ENCODE data around the gene TDRD3.
A peak's percentile ranks its signal among the peaks of the same experiment; 100 is the strongest.
"Not testable (repeated sequence)": the region's sequence is repeated elsewhere in the genome, so short reads cannot be mapped to it uniquely, and the experiment has no call there.

The TDRD3 gene

GRCh38 chr13:60398907-60399589, 2.0 kb downstream of the TDRD3 start:
- DNase-seq: no peak

- DNase-seq: no peak
Observed at GRCh38 chr13:60402022-60402421, 5.0 kb downstream of the TDRD3 start.

- DNase-seq: no peak
Observed at GRCh38 chr13:60407095-60407494, 10.1 kb downstream of the TDRD3 start.

DNA sequence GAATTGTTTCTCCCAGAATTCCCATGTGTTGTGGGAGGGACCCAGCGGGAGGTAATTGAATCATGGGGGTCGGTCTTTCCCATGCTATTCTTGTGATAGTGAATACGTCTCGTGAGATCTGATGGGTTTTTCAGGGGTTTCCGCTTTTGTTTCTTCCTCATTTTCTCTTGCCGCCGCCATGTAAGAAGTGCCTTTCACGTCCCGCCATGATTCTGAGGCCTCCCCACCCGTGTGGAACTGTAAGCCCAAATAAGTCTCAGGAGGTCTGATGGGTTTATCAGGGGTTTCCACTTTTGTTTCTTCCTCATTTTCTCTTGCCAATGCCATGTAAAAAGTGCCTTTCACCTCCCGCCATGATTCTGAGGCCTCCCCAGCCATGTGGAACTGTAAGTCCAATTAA, 10.8 kb downstream of the TDRD3 start:
- not testable (repeated sequence) for DNase-seq

GRCh38 chr13:60409574-60410292, 12.7 kb downstream of the TDRD3 start:
- not testable (repeated sequence) for DNase-seq

DNA sequence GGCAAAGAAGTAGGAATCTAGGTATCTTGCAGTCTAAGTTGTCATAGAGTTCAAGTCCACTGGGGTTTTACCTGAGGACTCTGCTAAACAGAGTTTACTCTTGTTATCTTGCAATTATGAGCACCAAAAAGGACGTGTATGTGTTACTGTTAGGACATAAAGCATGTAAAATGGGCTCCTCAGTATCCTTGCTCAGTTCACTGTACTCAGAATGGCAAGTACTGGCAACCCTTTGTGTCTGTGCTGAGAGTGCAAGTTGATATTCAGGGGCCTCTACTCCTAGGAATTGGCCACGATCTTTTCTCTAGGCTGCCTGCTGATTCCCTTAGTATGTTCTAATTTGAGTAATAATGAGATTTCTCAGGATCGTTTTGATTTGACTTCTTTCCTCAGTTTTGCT, 13.3 kb downstream of the TDRD3 start:
- DNase-seq: no peak

DNA sequence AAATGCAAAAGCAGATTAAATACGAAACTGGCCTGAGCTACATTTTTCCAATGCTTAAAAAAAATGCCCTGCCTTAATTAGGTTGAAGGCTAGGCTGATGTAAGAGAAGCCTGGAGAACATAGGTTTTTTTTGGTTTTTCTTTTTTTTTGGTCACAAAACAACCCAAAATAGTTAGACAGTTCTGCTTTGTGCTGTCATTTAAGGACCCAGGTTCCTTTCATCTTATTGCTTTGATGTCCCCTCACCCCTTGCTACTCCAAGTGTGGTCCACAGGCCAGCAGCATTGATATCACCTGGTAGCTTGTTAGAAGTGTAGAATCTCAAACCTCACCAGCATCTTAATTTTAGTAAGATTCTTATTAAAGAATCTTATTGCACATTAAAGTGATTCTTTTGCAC, 14.4 kb downstream of the TDRD3 start:
- DNase-seq: no peak

DNA sequence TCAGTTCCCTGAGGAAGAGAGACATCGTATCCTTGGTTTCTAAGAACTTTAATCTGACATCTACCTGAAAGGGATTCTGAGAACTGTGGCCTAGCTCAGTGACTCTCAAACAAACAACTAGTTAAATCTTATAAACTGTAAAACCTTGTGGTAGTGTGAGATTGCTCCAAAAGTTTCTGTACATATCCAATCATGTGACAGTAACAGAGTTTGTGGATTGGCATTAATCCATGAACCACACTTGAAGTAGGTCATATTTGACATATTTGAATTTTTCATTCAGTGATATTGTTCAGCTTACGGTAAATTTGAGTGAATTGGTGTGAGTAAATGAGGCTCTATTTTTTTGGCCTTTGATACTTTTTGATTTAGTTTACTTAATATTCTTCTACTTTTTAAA, 15.0 kb downstream of the TDRD3 start:
- DNase-seq: no peak

GRCh38 chr13:60412909-60413616, 16.0 kb downstream of the TDRD3 start:
- no peak for DNase-seq

- DNase-seq: no peak
Observed at GRCh38 chr13:60414177-60414576, 17.2 kb downstream of the TDRD3 start.

DNA sequence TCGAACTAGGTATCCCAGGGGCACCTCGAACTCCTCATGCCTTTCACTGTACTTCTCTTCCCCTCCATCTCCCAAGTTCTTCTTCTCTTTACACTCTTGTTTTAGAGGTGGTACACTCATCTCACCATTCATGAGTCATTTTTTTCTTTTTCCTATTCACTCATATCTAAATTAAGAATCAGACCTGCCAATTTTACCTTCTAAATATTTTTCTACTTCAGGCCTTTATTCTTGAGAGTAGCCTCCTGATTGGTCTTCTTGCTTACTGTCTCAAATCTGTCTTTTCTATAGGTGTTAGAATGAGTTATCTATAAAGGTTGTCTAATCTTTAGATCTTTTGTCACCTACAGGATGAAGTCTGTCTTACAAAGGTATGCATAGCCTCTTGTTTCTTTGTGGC, 20.7 kb downstream of the TDRD3 start:
- DNase-seq: no peak

DNA sequence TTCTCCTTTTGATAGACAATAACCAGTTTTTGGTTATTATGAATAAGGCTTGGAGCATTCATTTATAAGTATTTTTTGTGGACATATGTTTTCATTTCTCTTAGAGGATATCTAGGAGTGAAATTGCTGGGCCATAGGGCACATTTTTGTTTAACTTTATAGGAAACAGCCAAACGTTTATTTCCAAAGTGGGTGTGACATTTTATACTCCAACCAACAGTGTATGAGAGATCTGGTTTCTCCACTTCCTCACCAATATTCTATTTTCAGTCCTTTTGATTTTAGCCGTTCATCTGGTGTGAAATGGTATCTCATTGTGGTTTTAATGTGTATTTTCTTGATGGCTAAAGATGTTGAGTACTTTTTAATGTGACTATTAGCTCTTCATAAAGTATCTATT, 21.9 kb downstream of the TDRD3 start:
- no peak for DNase-seq

DNA sequence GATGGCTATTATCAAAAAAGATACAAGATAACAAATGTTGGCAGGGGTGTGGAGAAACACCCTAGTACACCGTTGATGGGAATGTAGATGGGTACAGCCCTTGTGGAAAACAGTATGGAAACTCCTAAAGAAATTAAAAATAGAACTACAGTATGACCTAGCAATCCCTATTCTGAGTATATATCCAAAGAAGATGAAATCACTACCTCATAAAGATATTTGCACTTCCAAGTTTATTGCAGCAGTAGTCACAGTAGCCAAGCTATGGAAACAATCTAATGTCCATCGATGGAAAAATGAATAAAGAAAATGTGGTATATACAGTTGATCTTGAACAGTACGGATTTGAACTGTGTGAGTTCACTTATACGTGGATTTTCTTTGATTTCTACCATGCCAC, 28.3 kb downstream of the TDRD3 start:
- DNase-seq: no peak

DNA sequence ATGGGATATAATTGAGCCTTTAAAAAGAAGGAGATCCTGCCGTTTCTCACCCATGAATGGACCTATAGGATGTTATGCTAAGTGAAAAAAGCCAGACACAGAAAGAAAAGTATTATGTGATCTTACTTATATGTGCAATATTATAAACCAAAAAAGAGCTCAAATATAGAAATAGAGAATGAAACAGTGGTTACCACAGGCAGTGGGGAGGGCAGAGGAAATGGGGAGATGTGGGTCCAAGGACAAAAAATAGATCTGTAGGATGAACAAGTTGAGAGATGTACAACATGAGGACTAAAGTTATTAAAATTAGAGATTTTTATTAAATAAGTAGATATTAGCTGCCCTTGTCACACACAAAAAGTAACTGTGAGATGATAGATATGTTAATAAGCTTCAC, 29.1 kb downstream of the TDRD3 start:
- DNase-seq: no peak

- peak; percentile 30 for DNase-seq
Observed at GRCh38 chr13:60427285-60427684, 30.3 kb downstream of the TDRD3 start.

DNA sequence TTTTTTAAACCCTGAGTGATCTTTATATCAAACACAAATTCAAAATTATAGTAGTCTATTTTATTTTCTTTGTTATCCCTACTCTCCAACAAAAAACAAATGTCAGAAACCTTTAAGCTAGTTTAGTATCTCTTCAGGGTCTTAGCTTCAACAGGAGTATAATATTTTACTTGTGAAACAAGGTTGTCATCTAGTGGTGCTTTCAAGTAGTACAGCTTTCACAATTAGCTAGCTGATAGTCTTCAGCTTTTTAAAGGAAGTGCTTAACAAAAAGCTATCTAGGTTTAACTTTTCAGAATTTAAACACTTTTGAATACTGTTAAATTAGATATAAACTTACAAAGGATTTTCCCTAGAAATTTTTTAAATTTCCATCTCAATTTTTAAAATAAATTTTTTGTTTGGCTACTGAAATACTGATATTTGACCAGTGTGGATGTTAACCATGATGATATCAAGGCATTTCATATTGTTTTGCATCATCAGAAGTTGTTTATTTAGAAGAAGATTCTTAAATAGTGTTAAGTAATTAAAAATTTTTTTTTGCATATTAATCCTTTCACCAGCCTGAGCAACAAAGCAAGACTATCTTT, 34.2 kb downstream of the TDRD3 start:
- peak; percentile 71 for DNase-seq

GRCh38 chr13:60433505-60433904, 36.5 kb downstream of the TDRD3 start:
- DNase-seq: no peak

DNA sequence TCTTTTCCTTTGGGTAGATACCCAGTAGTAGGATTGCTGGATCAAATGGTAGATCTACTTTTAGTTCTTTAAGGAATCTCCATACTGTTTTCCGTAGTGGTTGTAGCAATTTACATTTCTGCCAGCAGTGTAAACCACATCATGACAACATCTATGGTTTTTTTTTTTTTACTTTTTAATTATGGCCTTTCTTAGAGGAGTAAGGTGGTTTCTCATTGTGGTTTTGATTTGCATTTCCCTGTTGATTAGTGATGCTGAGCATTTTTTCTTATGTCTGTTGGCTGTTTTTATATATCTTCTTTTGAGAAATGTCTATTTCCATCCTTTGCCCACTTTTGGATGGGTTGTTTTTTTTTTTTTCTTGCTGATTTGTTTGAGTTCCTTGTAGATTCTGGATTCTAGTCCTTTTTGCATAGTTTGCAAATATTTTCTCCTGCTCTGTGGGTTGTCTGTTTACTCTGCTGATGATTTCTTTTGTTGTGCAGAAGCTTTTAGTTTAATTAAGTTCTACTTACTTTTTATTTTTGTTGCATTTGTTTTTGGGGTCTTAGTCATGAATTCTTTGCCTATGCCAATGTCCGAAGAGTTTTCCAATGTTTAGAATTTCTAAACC, 38.8 kb downstream of the TDRD3 start:
- peak; percentile 8 for DNase-seq

DNA sequence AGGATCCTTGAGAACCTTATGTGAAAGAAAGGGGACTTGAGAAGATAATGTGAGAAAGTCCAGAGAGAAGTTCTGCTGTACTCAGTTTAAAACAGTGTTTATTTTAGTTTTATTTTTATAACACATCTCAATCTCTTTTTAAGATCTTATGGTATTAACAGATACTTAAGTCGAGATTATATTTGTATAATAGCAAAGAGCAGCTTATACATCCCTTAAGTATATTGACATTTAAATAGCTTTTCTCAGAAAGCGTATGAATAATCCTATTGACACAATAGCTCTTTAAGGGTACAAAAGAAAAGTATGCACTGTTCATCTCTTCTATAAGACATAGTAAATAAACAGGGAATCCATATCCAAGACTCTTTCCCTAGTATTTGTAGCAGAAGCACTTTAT, 42.2 kb downstream of the TDRD3 start:
- no peak for DNase-seq

DNA sequence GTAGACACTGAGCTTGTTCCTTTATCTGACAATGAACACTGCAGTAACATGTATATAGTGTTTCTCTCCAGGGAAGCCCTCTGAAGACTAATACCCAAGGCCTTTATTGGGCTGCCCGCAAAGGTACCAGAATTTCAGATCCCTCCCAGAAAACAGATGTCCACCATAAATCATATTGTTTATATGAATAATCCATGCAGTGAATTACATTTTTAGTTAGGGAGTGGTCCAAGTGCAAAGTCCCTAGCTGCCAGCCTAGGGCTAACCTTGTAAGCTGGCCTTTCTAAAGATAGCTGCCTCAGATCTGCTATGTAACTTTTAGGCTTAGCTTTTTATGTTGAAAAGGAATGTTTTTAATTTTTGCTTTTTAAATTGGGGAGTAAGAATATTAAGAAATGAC, 44.7 kb downstream of the TDRD3 start:
- DNase-seq: no peak

GRCh38 chr13:60448907-60449510, 52.0 kb downstream of the TDRD3 start:
- peak; percentile 32 for DNase-seq

DNA sequence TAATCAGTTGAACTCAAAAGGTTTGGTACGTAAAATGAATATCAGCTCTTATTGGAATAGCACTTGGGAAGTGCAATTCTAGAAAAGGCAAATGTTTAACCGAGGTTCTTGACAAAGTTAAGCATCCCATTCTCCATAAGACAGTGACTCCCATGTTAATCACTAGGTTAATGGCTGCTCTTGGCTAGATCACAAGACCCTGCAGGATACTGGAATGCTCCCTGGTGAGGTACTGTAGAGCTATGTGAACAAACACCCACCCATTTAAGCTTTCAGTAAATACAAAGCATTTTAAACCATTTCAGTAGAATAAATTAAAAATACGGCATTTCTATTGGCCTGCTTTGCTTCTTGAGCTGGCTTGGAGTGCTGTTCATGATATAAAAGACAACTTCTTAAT, 56.5 kb downstream of the TDRD3 start:
- no peak for DNase-seq

DNA sequence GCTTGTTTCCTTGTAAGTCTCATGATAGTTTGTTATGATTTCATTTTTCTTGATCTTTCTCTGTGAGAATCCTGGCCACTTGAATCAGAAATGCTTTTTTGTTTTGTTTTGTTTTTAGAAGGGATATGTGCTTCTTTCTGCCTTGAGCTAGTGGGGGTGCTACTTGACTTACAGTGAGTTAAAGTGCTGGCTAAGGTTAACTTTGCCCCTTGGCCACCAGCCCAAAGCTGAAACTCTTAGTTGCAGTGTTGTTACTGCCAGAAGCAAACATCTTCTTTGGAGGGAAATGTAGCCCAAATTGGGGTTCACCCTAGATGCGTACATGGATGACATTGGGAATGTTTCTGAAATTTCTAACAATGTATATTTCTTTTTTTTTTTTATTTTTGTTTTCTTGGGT, 57.4 kb downstream of the TDRD3 start:
- DNase-seq: no peak

Measured in CD4-positive, alpha-beta T cell treated with Interleukin-21 for 1 hour (primary cell).